PFSK-1 (cell line): ENCODE results near the gene TCF4.

ENCODE experiments used
- FOXP2 ChIP-seq: optimal IDR thresholded peaks from 2 replicates; pipeline ENCODE3; 2011; ENCODE audit warnings: borderline replicate concordance, control low read depth, inconsistent platforms; ENCODE audit not compliant: insufficient read depth; ENCODE audit errors: extremely low read length, extremely low read depth
- POLR2AphosphoS5 ChIP-seq: IDR thresholded peaks from 2 replicates; pipeline ENCODE4 v1.6.1; 2012; ENCODE audit warnings: low read depth, mild to moderate bottlenecking, control low read depth, low read length, moderate library complexity
- SIN3A ChIP-seq: IDR thresholded peaks from 2 replicates; pipeline ENCODE4 v1.6.1; 2012; ENCODE audit warnings: mild to moderate bottlenecking, low read length, moderate library complexity, borderline replicate concordance; ENCODE audit not compliant: insufficient read depth
- TAF1 ChIP-seq: IDR thresholded peaks from 2 replicates; pipeline ENCODE4 v1.6.1; 2012; ENCODE audit warnings: low read length, control low read depth, borderline replicate concordance; ENCODE audit not compliant: insufficient read depth
- TF ChIP-seq, protein P1 (sequence below), 2 experiments: IDR thresholded peaks; 2 replicates each; pipeline versions ENCODE4 v1.6.1 to v1.8.0; 2011 to 2012; ENCODE audit warnings: low read depth in 2 of 2, low read length in 2 of 2, control low read depth in 1 of 2, inconsistent platforms in 1 of 2, mild to moderate bottlenecking in 1 of 2, moderate library complexity in 1 of 2; ENCODE audit not compliant: insufficient read depth in 1 of 2

Gene TCF4

DNA sequence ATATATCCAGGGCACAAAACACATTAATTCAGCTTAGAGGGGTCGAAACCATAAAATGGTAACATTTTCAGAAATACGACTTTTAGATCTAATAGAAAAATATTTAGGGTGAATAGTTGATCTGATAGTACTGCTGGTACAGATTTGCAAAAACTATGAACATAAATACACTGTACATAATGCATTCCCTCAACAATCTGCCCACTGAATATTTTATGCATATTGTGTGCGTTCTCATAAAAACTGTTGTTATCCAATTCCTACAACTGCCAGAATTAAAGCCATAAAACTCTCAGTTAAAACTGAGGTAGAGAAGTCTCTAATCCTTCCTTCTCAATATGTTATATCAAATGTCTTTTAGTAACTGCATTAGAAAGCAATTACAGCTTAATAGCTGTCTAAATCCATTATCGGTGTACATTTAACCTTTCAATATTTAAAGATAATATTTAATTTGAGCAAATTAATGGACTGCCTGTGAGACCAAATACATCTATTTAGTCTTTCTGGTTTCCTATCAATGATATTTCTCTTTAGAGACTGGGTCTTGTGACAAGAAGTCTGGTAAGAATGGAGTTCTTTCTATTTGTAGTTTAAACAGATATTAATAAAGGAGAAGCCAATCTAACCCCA is 32.5 kb downstream of the TCF4 start:
- TF ChIP-seq FOXP2 (no peak), SIN3A (no peak), POLR2AphosphoS5 (no peak), TAF1 (no peak)
- TF ChIP-seq, protein P1, sequence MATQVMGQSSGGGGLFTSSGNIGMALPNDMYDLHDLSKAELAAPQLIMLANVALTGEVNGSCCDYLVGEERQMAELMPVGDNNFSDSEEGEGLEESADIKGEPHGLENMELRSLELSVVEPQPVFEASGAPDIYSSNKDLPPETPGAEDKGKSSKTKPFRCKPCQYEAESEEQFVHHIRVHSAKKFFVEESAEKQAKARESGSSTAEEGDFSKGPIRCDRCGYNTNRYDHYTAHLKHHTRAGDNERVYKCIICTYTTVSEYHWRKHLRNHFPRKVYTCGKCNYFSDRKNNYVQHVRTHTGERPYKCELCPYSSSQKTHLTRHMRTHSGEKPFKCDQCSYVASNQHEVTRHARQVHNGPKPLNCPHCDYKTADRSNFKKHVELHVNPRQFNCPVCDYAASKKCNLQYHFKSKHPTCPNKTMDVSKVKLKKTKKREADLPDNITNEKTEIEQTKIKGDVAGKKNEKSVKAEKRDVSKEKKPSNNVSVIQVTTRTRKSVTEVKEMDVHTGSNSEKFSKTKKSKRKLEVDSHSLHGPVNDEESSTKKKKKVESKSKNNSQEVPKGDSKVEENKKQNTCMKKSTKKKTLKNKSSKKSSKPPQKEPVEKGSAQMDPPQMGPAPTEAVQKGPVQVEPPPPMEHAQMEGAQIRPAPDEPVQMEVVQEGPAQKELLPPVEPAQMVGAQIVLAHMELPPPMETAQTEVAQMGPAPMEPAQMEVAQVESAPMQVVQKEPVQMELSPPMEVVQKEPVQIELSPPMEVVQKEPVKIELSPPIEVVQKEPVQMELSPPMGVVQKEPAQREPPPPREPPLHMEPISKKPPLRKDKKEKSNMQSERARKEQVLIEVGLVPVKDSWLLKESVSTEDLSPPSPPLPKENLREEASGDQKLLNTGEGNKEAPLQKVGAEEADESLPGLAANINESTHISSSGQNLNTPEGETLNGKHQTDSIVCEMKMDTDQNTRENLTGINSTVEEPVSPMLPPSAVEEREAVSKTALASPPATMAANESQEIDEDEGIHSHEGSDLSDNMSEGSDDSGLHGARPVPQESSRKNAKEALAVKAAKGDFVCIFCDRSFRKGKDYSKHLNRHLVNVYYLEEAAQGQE (IDR thresholded peaks at IDR 0.05; ENCODE audit: insufficient read depth in 1 of 2, low read depth in 2 of 2, low read length in 2 of 2): no peak

DNA sequence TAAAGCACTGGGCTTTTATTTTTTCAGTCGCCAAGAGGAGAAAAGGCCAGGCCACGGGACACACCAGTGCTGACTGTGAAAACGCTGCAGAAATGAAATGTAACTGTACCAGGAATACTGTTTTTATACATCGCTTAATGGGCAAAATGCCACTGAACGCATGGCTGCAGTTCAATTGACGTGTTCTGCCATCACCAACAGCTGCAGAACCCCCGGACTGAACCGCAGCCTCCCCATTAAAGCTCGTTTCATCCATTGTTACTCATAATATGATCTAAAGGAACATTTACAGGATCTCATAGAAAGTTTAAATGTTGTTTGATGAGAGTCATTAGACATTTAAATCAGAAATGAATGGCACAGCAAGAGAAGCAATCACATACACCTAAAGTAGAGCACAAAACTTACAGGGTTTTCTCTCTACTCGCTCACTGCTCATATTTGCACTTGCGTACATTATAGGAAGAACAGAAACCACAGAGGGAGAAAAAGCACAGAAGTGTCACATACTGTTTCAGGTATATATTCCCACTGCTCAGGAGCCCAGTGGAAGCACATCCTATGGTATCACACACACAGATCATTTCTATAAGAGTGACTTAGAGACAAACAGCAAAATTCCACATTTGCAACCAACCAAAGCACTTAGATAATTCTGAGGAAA is 35.3 kb downstream of the TCF4 start:
- TF ChIP-seq POLR2AphosphoS5 (no peak), FOXP2 (no peak), SIN3A (no peak)
- TF ChIP-seq, protein P1 (IDR thresholded peaks at IDR 0.05; ENCODE audit: insufficient read depth in 1 of 2, low read depth in 2 of 2, low read length in 2 of 2): no peak

DNA sequence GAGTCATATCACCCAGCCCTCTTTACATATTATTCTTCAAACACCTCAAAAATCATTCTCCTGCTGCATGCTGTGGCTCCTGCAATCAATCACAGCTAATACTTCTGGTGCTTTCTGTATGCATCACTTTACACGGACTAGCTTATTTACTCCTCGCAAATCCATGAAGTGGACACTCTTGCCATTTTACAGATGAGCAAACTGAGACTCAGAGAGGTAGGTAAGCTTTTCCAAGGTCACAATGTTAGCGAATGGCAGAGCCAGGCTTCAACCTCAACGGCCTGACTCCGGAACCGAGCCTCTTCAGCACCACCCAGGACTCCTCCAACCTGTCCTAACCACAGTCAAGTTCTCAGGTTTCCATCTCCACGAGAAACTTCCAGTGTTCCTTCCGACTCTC is 36.8 kb downstream of the TCF4 start:
- TF ChIP-seq, protein P1 (IDR thresholded peaks at IDR 0.05; ENCODE audit: insufficient read depth in 1 of 2, low read depth in 2 of 2, low read length in 2 of 2): no peak
- TF ChIP-seq FOXP2 (no peak), SIN3A (no peak), TAF1 (no peak), POLR2AphosphoS5 (no peak)

DNA sequence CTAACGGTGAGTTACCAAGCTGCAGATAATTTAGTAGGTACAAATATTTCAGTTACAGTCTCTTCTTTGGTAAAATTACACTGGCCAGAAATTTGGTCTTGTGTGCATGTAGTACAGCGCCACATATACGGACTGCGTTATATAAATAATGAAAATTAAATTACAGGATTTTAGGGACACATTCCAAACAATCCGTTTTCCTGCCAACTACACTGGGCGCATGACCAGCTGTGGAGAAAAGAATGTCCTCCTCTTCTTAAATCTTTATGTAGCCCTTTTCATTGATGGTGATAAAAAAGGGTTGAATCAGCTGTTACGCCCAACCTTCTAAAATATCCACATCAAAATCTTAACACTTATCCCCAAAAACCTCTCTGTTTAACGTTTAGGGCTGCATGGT is 37.5 kb downstream of the TCF4 start:
- TF ChIP-seq SIN3A (no peak), TAF1 (no peak), POLR2AphosphoS5 (no peak), FOXP2 (no peak)
- TF ChIP-seq, protein P1 (IDR thresholded peaks at IDR 0.05; ENCODE audit: insufficient read depth in 1 of 2, low read depth in 2 of 2, low read length in 2 of 2): no peak
